Cortex of kidney (tissue), 1 donor: ENCODE results near the gene GPR31.
"Not testable (repeated sequence)": the region's sequence is repeated elsewhere in the genome, so short reads cannot be mapped to it uniquely, and the experiment has no call there.

ENCODE experiments used
- DNase-seq: peaks from one replicate; lab custom pipeline; 2025; lab: John Stamatoyannopoulos, UW

The GPR31 gene

DNA sequence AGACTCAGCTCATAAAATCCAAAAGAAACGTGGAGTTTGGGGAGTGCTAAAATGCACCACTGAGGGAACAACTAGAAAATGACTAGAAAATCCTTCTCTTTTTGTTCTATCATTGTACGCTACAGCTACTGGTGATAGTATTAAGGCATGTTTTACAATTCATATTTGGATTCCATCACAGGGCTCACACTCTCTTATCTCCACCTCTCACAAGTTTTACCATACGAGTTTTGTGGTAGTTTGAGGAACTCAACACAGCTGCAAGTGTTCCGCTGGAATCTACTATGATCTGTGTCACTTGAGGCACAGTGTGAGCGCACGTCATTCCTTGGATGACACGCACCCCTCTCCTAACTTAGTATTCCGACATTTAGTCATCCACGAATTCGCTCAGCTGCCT, 9.9 kb upstream of the GPR31 start:
- DNase-seq = not testable (repeated sequence)

DNA sequence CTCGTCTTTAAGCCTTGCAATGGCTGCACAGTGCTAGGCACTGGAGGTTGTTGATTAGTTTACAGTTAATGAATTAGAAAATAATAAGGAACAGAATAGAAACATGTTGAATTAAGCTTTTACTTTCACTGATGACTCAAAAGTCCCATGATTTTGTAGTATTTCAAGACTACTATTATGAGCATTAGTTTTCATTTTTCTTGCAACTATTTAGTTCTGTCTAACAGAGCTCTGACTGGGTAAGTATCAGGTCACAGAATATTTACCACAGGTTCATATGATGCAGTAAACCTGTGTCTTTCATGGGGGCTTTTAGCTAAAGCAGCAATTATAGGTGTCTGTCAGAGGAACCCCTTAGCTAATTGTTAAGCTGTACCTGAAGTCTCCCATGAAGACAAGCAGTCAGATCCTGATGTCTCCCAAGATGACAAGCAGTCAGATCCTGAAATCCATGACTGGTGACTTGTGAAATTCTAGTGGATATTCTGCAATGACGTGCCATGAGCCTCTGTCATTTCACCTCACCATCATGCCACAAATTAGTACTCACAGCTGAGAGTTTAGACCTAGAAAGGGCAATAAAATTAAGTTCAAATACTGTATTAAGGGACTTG, 8.2 kb upstream of the GPR31 start:
- DNase-seq = no peak

- DNase-seq = no peak
Measured at GRCh38 chr6:167164261-167164660, 6.5 kb upstream of the GPR31 start.

DNA sequence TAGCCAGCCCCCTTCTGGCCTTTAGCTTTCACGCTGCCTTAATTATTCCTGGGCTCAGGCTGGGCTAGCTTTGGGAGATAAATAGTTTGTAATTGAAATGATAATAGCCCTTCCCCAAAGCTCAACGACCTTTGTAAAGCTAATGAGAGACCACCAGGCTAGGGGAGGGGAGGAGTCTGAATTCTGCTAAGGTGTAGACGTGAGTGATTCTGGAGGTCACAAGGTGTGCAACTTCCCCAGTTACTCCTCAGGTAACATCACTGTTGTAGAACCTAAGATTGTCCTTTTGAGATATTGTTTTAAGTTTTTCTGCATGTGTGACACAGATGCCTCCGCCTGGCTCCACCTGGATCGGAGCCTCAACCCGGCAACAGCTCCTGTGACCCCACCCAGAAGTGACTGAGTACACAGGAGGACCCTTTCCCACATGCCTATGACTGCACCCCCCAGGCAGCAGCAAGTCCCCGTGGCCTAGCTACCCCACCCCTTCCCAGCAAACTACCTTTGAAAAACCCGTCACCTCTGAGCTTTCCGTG, 5.8 kb upstream of the GPR31 start:
- DNase-seq = no peak

DNA sequence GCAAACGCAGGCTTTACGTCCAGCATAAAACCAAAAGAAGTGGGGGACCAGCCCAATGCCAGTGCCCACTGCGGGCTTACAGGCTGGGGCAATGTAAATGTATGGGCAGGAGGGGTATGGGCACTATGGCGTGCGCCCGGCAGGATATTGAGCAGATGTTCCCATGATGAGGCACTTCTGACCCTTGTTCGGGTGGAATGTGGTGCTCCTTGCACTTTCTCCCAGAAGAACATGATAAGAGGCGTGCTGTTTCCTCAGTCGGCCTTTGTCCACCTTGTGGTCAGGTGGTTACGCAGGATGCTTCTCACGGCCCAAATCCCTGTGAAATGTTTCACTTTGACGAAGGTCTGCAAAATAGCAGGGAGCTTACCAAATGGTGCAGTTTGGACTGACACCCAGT, 4.8 kb upstream of the GPR31 start:
- no peak for DNase-seq

GRCh38 chr6:167161851-167162467, 4.2 kb upstream of the GPR31 start:
- DNase-seq = no peak

DNA sequence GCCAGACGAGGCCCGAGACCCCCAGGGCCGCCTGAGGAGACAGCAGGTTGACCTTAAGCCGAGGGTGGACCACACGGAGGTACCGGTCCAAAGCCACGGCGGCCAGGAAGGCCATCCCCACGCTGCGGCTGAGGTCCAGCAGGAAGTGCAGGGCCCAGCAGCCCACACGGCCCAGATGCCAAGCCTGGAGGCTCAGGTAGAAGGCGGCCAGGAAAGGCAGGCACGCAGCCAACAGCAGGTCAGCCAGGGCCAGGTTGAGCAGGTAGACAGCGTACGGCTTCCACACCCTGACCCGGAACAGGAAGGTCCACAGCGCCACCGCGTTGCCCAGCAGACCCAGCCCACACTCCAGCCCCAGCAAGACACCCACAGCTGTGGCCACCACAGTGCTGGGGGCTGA, 366 bp downstream of the GPR31 start:
- DNase-seq = no peak

- DNase-seq = no peak
Measured at GRCh38 chr6:167154895-167155294, 2.9 kb downstream of the GPR31 start.

GRCh38 chr6:167154291-167154690, 3.5 kb downstream of the GPR31 start:
- no peak for DNase-seq

GRCh38 chr6:167153521-167153959, 4.2 kb downstream of the GPR31 start:
- no peak for DNase-seq

- no peak for DNase-seq
Measured at GRCh38 chr6:167152862-167153261, 4.9 kb downstream of the GPR31 start.

DNA sequence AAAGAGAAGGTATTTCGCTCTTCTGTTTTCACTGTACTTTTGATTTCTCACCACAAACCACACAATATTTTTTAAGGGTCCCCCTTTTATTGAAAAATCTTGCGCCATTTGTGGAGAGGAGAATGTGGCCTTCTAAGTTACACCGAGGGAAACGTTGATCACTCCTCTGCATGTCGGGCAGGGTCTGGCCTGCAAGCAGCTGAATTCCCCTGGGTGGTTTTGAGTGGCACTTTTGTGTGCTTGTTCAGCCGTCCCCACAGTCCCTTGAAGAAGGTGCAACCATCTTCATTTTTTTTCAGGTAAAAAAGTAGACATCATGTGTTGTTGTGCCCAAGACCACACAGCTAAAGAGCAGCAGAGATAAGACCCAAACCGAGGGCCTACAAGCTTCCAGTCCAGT, 6.1 kb downstream of the GPR31 start:
- no peak for DNase-seq

DNA sequence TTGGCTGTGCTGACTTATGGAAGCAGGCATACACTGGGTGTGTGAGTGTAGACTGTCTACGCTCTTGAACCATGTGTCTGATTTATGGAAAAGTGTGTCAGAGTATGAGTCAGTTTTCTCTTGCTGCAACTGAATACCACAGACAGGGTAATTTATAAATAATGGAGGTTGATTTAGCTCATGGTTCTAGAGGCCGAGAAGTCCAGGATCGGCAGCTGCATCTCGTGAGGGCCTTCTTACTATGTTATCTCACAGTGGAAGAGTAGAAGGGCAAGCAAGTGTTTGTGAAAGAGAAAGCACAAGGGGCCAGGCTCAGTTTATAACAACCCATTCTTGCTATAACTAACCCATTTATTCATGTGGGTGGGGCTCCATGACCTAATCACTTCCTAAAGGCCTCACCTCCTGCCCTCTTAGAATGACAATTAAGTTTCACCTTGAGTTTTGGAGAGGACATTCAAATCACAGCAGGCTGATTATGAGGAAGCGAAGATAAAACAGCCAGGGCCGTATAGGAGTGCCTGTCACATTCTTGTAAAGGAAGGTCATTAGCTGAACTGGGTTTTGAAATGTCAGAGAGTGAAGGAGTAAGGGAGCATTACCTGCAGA, 6.7 kb downstream of the GPR31 start:
- DNase-seq = no peak

GRCh38 chr6:167148997-167149396, 8.8 kb downstream of the GPR31 start:
- no peak for DNase-seq

DNA sequence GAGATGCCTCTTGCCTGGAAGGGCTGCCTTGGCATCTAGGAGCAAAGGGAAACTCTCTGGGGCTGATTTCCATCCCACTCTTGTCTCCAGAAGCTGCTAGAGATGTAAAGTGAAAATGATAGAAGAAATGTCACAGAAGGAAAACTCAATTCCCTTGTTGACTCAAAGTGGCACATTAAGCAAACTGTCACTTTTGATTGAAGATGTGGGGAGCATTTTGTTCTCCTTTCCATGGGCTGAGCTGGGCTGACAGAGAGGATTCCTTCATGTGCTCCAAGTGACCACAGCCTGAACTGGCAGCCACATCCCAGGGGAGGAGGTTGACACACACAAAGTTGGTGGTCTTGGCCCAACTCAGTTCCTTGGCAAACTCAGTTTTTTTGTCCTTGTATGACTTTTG, 9.8 kb downstream of the GPR31 start:
- DNase-seq = no peak

GRCh38 chr6:167146977-167147376, 10.8 kb downstream of the GPR31 start:
- no peak for DNase-seq

DNA sequence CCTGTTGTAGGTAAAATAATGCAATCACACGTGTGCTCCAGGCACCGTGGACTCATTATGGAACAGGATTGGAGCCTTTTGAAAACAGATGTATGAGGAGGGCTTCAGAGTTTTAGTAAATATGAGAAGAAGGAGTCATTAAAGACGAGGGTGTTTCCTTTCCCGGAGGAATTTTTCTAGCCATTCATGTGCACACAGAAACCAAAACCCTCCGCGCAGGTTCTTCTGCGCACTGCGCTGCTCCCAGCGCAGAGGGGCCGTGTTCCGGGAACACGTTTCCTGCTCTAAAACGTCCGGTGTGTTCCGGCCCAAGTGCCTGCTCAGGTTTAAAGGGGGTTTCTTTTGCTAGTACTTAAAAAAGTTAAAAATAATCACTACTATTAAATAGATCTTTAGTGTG, 11.6 kb downstream of the GPR31 start:
- DNase-seq = no peak

- no peak for DNase-seq
Measured at GRCh38 chr6:167145461-167145860, 12.3 kb downstream of the GPR31 start.

DNA sequence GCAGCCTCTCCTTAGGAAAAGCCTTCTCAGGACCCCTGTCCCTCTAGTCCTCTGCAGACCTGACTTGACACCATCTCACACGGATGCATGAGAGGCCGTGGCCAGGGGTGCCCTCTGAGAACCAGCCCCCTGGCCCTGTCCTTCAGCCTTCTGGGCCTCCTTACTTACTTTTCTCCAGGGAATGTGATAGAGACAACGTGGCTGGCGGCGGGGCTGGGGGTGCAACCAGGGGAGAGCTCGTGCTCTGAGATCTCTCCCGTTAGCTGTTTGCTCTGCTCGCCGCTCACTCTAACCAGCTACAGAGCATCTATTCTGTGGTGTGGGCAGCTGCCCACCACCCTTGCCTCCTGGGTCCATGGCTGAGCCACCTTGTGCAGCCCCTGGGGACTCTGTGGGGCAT, 14.7 kb downstream of the GPR31 start:
- no peak for DNase-seq

DNA sequence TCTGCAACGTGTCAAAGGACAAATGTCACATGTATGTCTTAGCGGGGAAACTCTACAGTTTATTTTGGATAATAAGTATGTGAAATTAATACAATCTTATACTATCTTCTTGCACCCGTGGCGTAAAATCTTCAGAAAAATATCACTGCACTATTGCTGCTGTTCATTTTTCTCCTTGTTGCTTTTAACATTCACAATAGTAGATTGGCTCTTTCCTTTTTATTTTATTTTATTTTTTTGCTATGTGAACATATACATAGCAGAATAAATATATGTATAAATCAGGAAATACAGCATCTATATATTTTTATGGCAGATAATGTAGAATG, 15.4 kb downstream of the GPR31 start:
- no peak for DNase-seq

- DNase-seq = no peak
Measured at GRCh38 chr6:167141667-167142432, 15.9 kb downstream of the GPR31 start.

GRCh38 chr6:167140589-167141474, 16.9 kb downstream of the GPR31 start:
- no peak for DNase-seq
